Liver (tissue), 9 donors: ENCODE results near the gene NDNF. TPM values are rescaled to one million over a fixed set of nuclear protein-coding genes. Genes with fewer than 3 reads are reported as not detected.

ENCODE experiments used
- DNase-seq: peaks from one replicate; pipeline ENCODE4 v3.0.0-alpha.2; 2017; ENCODE audit warnings: low spot score
- H3K27ac ChIP-seq, 2 donors: one replicate each; pipeline ENCODE4 v1.7.0; 2013; ENCODE audit warnings: inconsistent platforms in 2 of 2, low read length in 2 of 2, control low read depth in 1 of 2, low read depth in 1 of 2, mild to moderate bottlenecking in 1 of 2
- H3K27me3 ChIP-seq, 4 donors: one replicate each; pipeline versions ENCODE4 v1.6.1 to v1.7.0; 2013; ENCODE audit warnings: low read length in 3 of 4, inconsistent platforms in 1 of 4, mild to moderate bottlenecking in 1 of 4, moderate library complexity in 1 of 4; ENCODE audit not compliant: control insufficient read depth in 4 of 4, insufficient read depth in 4 of 4
- H3K36me3 ChIP-seq, 4 donors: one replicate each; pipeline versions ENCODE4 v1.6.1 to v1.7.0; 2013; ENCODE audit warnings: low read length in 3 of 4, mild to moderate bottlenecking in 3 of 4, low read depth in 1 of 4, moderate library complexity in 1 of 4; ENCODE audit not compliant: control insufficient read depth in 4 of 4, insufficient read depth in 3 of 4
- H3K4me1 ChIP-seq, 4 donors: one replicate each; pipeline versions ENCODE4 v1.6.1 to v1.7.0; 2013; ENCODE audit warnings: low read length in 3 of 4, mild to moderate bottlenecking in 3 of 4, moderate library complexity in 1 of 4; ENCODE audit not compliant: control insufficient read depth in 4 of 4, insufficient read depth in 4 of 4
- H3K4me3 ChIP-seq, 3 donors: one replicate each; pipeline versions ENCODE4 v1.6.1 to v1.7.0; 2013; ENCODE audit warnings: low read length in 3 of 3, control low read depth in 1 of 3, low read depth in 1 of 3, mild to moderate bottlenecking in 1 of 3
- H3K9ac ChIP-seq, 2 donors: one replicate each; pipeline ENCODE4 v1.7.0; 2013; ENCODE audit warnings: low read length in 2 of 2, mild to moderate bottlenecking in 2 of 2, moderate library complexity in 2 of 2, control low read depth in 1 of 2, low read depth in 1 of 2
- H3K9me3 ChIP-seq, 4 donors: one replicate each; pipeline versions ENCODE4 v1.6.1 to v1.7.0; 2013; ENCODE audit warnings: low read length in 3 of 4; ENCODE audit not compliant: control insufficient read depth in 4 of 4
- ATF3 ChIP-seq: IDR thresholded peaks from 2 replicates; pipeline ENCODE4 v1.6.1; 2016; ENCODE audit warnings: antibody characterized with exemption
- CTCF ChIP-seq: fragments of 150-350 bp; IDR thresholded peaks from 2 replicates; pipeline ENCODE4 v1.5.1; 2017; ENCODE audit warnings: improper control_type of control experiment, low read depth, low read length; ENCODE audit not compliant: missing input control
- EGR1 ChIP-seq, 2 donors: IDR thresholded peaks; 2 replicates each; pipeline ENCODE4 v1.6.1; 2016 to 2018; ENCODE audit warnings: antibody characterized with exemption in 2 of 2, low read depth in 2 of 2
- FOXA1 ChIP-seq: IDR thresholded peaks from 2 replicates; pipeline ENCODE4 v1.6.1; 2016; ENCODE audit warnings: antibody characterized with exemption
- FOXA2 ChIP-seq: IDR thresholded peaks from 2 replicates; pipeline ENCODE4 v1.6.1; 2016; ENCODE audit warnings: antibody characterized with exemption
- GABPA ChIP-seq, 2 donors: IDR thresholded peaks in 1 of 2; conservative IDR thresholded peaks in 1 of 2; 2 replicates each; pipeline ENCODE4 v1.6.1; 2016; ENCODE audit warnings: antibody characterized with exemption in 2 of 2, mild to moderate bottlenecking in 1 of 2, moderate library complexity in 1 of 2
- HNF4A ChIP-seq, 2 donors: conservative IDR thresholded peaks; 2 replicates each; pipeline ENCODE4 v1.6.1; 2016; ENCODE audit warnings: antibody characterized with exemption in 2 of 2, mild to moderate bottlenecking in 2 of 2
- HNF4G ChIP-seq: IDR thresholded peaks from 2 replicates; pipeline ENCODE4 v1.6.1; 2016; ENCODE audit warnings: antibody characterized with exemption
- JUND ChIP-seq, 2 donors: IDR thresholded peaks; 2 replicates each; pipeline ENCODE4 v1.6.1; 2016; ENCODE audit warnings: antibody characterized with exemption in 2 of 2
- MAX ChIP-seq: IDR thresholded peaks from 2 replicates; pipeline ENCODE4 v1.6.1; 2016; ENCODE audit warnings: antibody characterized with exemption
- NR2F2 ChIP-seq: IDR thresholded peaks from 2 replicates; pipeline ENCODE4 v1.6.1; 2016; ENCODE audit warnings: antibody characterized with exemption
- RAD21 ChIP-seq, 2 donors: IDR thresholded peaks; 2 replicates each; pipeline ENCODE4 v1.6.1; 2016; ENCODE audit warnings: antibody characterized with exemption in 2 of 2, mild to moderate bottlenecking in 2 of 2
- REST ChIP-seq: IDR thresholded peaks from 2 replicates; pipeline ENCODE4 v1.6.1; 2016; ENCODE audit warnings: antibody characterized with exemption, mild to moderate bottlenecking
- RXRA ChIP-seq, 2 donors: IDR thresholded peaks; 2 replicates each; pipeline ENCODE4 v1.6.1; 2017 to 2018; ENCODE audit warnings: antibody characterized with exemption in 2 of 2, mild to moderate bottlenecking in 1 of 2
- SP1 ChIP-seq: IDR thresholded peaks from 2 replicates; pipeline ENCODE4 v1.6.1; 2018; ENCODE audit warnings: antibody characterized with exemption, mild to moderate bottlenecking
- TAF1 ChIP-seq: conservative IDR thresholded peaks from 2 replicates; pipeline ENCODE4 v1.6.1; 2016; ENCODE audit warnings: antibody characterized with exemption, mild to moderate bottlenecking
- YY1 ChIP-seq: IDR thresholded peaks from 2 replicates; pipeline ENCODE4 v1.6.1; 2016; ENCODE audit warnings: antibody characterized with exemption, mild to moderate bottlenecking
- ZBTB33 ChIP-seq: IDR thresholded peaks from 2 replicates; pipeline ENCODE4 v1.6.1; 2016; ENCODE audit warnings: antibody characterized with exemption
- WGBS: extraction: QIAGEN DNeasy Blood & Tissue Kit; methylation state at CpG from one replicate; pipeline ENCODE4 v1.1.7; 2013; 5-methylcytosine and 5-hydroxymethylcytosine counted together
- polyA plus RNA-seq, 2 donors: library from polyadenylated mRNA; stranded (reverse) in 1 of 2; unstranded in 1 of 2; fragments of 200-250 nt in 1 of 2; fragments of >200 nt in 1 of 2; fragmentation: Nextera tagmentation in 1 of 2; extraction: Ambion mirVana in 1 of 2; gene quantifications; one replicate each; pipeline versions ENCODE4 v1.2.1 to v1.2.3, GENCODE V29; 2013 to 2015
- total RNA-seq, 2 donors: library from RNA; depleted of rRNA; stranded (reverse); fragments of >200 nt; gene quantifications; one replicate each; pipeline ENCODE4 v1.2.3, GENCODE V29; 2014
- donor health status: healthy.
- donor health status: healthy.
- donor health status: healthy.
- donor health status: healthy.
- donor health status: healthy.

The NDNF gene
- total RNA-seq: under 1 TPM; 0.05 to 0.17 TPM
- polyA plus RNA-seq: under 1 TPM; 0.10 to 0.37 TPM

GRCh38 chr4:121072224-121073003 is at the start of gene NDNF:
Gene NDNF (minus strand): TSS chr4:121072535. CDS start chr4:121045837, 26,698 bp downstream.
- Histone ChIP-seq H3K36me3 (no peaks in the 10 kb centered on the region), H3K27me3 (peaks cover 0 to 21% (median 13%) of the 10 kb centered on the region in 4 donors), H3K4me3 (peak within 1 kb of the TSS in 1 of 3 donors; percentile 62), H3K9ac (no peak within 1 kb of the TSS), H3K4me1 (peaks cover 8 to 25% (median 20%) of the 10 kb centered on the region in 4 donors), H3K27ac (no peak within 1 kb of the TSS), H3K9me3 (no peaks in the 10 kb centered on the region)
- TF ChIP-seq ZBTB33: no peak
- no peak for TF ChIP-seq FOXA1
- no peak for TF ChIP-seq NR2F2
- TF ChIP-seq RXRA (IDR thresholded peaks at IDR 0.05): no peak
- TF ChIP-seq MAX: no peak
- TF ChIP-seq GABPA (IDR thresholded peaks at IDR 0.05 in 1 of 2, conservative IDR thresholded peaks at IDR 0.05 in 1 of 2): no peak
- no peak for TF ChIP-seq HNF4A (conservative IDR thresholded peaks at IDR 0.05)
- no peak for TF ChIP-seq REST
- no peak for TF ChIP-seq ATF3
- TF ChIP-seq SP1: no peak
- TF ChIP-seq JUND (IDR thresholded peaks at IDR 0.05): no peak
- no peak for TF ChIP-seq YY1
- TF ChIP-seq EGR1 (IDR thresholded peaks at IDR 0.05; ENCODE audit: low read depth in 2 of 2): no peak
- no peak for TF ChIP-seq CTCF
- TF ChIP-seq RAD21 (IDR thresholded peaks at IDR 0.05): no peak
- TF ChIP-seq TAF1: no peak
- no peak for TF ChIP-seq HNF4G
- no peak for TF ChIP-seq FOXA2
- WGBS: 2% methylated on average over 76 of the region's 76 CpGs
- peak; percentile 37 for DNase-seq
